Middle frontal gyrus (tissue), 1 donor: ENCODE measurements around the gene FOXF2.

Source experiments
- DNase-seq: peaks from one replicate; pipeline ENCODE4 v3.0.0-alpha.2; 2015; ENCODE audit warnings: low spot score; ENCODE audit errors: extremely low spot score

The FOXF2 gene

GRCh38 chr6:1407499-1407990 is 18.2 kb downstream of the FOXF2 start:
- DNase-seq: no peak

DNA sequence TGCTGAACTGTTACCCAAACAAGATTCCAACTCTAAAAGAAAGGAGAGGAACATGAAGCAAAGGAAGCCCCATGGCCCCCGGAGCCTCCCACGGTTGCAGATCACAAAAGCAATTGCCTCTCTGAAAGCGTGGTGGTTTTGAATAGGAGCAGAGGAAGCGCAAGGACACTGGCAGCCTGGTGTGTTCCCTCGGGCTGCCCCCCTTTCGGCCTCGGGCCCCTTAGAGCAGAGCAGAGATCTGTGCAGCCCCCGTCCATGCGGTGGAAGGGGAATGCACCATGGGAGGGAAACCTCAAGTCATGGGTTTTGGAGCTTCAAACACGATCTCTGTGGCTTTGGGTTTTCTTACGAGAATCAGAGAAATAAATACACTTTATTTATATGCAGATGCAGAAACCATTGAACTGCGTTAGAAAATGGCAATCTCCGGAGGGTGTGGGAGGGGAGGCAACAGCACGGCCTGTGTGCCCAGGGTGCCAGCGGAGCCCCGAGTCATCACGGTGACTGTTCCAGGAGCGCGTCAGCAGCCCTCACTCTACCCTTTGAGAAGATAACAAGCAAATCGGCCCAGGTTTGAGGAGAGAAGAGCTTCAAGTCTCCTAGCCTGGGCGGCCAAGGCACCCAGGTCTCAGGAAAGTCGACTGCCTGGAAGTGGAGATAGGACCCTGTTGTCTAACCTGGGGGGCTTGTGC is 20.5 kb downstream of the FOXF2 start:
- no peak for DNase-seq

DNA sequence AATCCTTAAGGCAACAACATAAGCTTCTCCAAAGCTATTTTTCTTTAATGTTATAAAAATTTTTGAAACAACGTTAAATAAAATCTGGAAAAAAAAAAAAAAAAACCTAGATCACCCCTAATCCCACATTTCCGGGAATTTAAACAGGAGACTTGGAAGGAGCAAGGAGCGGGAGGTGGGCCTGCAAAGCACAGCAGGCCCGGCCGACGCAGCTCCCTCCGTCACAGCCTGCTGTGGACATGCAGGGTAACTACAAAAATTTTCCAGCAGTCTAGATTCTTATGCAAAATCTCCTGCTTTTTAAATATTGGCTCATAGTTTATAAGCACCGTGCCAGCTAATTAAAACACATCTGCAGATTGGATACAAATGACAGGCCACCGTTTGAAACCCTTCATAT is 23.5 kb downstream of the FOXF2 start:
- DNase-seq: no peak

DNA sequence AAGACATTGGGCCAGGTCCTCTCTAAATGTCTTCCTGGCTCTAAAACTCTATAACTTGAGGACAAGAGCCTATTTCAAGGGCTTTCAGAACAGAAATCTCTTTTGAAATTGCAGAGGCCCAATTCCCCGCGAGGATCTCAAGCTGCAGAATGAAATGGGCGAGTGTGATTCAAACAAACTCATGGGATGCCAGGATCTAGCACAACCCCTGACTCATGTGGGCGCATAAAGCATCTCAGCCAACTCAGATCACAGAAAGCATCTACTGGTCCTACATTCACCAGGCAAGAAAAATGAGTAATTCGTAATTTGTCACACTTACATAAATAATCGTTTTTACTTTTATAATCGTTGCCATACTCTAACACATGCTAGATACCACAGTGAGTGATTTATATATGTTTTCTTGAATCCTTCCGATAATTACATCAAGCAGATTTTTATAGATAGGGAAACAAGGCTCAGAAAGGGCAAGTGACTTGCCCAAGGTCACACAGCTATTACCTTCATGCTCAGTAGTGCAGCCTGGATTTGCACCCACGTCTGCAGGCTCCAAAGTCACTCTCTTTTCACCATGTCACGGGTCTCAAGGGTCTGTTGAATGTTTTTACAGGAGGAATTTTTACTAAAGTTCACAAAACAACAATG is 26.2 kb downstream of the FOXF2 start:
- DNase-seq: no peak

DNA sequence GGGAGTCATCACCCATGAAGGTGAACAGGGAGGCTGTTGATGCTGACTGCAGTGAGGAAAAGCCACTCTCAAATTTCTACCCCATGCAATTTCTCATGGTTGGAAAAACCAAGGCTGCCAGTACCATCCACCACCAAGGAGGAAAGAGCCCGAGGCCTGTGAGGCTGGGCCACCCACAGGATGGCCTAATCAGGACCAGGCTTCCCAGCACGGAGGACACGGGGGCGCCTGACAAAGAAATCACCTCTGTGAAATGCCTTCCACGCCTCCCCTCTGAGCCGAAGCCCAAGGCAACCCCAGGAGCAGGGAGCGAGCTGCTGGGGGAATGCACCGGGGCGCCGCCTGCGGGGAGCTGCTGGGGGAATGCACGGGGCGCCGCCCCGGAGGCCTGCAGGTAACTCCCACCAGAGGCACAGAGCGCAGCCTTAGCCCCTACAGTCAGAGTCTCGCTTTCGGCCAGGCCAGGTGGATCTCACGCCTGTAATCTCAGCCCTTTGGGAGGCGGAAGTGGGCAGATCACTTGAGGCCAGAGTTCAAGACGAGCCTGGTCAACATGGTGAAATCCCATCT is 26.9 kb downstream of the FOXF2 start:
- DNase-seq: no peak

DNA sequence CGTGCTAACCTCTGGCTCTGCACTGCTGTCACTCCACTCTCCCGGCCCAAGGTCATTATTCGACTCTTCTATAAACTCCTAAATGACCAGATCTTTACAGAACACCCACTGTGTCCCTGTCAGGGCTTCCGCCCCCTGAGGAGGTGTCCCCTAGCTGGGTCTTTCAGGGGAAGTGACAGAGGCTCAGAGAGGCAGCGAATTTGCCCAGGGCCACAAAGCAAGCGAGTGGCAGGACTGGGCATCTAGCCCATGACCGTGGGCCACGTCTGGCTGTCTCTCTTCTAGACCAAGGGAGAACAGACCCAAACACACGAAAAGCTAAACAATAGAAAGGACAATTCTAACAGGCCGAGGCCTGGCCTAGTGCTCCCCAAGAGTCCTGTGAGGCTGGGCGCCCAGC is 27.4 kb downstream of the FOXF2 start:
- no peak for DNase-seq

DNA sequence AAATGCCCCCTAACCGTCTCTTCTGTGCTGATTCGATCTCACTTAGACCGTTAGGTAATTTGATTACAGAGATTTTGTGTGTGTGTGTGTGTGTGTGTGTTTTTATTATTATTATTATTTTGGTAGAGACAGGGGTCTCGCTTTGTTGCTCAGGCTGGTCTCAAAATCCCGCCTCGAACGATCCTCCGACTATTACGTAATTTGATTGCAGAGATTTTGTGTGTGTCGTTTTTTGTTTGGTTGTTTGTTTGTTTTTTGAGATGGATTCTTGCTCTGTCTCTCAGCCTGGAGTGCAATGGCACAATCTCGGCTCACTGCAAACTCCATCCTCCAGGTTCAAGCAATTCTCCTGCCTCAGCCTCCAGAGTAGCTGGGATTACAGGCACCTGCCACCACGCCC is 28.3 kb downstream of the FOXF2 start:
- no peak for DNase-seq

- DNase-seq: no peak
Measured at GRCh38 chr6:1418471-1419191, 29.3 kb downstream of the FOXF2 start.

DNA sequence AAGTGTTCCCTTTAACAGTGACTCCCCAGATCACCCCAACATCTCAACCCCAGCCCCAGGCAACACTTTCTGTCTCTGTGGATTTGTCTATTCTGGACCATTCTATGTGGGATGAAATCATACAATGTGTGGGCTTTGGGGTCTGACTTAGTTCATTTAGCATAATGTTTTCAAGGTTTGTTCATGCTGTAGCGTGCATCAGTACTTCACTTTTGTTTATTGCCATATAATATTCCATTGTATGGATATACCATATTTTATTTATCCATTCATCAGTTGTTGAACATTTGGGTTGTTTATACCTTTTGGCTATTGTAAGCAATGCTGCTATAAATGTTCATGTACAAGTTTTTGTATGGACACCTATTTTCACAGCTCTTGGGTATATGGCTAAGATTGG is 31.0 kb downstream of the FOXF2 start:
- DNase-seq: no peak

- DNase-seq: no peak
Measured at GRCh38 chr6:1422290-1422689, 32.9 kb downstream of the FOXF2 start.

DNA sequence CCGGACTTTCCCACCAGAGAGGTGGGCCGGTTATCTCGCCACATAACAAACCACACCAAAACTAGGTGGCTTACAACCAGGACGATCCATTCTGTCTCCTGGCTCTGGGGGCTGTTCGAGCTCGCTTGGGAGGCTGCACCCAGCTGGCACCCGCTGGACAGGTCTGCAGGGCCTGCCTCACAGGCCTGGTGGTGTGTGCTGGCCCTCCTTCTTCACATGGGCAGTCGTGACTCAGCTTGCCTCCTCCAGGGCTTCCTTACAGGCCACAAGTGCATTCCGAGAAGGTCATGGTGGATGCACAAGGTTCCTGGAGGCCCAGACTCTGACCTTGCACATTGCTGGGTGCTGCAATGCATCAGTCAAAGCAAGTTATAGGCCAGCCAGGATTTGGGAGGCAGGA is 34.2 kb downstream of the FOXF2 start:
- DNase-seq: no peak

GRCh38 chr6:1424306-1424927 is 35.0 kb downstream of the FOXF2 start:
- DNase-seq: peak; percentile 9

- DNase-seq: no peak
Measured at GRCh38 chr6:1426416-1426815, 37.0 kb downstream of the FOXF2 start.

- no peak for DNase-seq
Measured at GRCh38 chr6:1435806-1436205, 46.4 kb downstream of the FOXF2 start.

GRCh38 chr6:1436334-1437306 is 47.2 kb downstream of the FOXF2 start:
- peak; percentile 55 for DNase-seq

- no peak for DNase-seq
Measured at GRCh38 chr6:1437553-1438406, 48.4 kb downstream of the FOXF2 start.

GRCh38 chr6:1438471-1438881 is 49.1 kb downstream of the FOXF2 start:
- DNase-seq: no peak

- DNase-seq: no peak
Measured at GRCh38 chr6:1439349-1439748, 50.0 kb downstream of the FOXF2 start.

DNA sequence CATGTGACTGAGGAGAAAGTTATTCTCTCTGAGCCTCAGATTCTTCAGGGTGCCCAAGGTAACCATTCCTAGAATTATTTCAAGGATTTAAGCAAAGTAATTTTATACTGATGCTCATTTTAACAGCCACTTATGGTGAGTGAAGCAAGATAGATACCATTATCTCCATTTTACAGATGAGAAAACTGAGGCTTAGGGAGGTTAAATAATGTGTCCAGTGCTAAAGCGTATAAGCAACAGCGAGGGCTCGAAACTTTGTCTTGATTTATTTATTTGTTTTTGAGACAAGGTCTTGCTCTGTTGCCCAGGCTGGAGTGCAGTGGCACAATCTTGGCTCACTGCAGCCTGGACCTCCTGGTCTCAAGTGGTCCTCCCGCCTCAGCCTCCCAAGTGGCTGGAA is 53.6 kb downstream of the FOXF2 start:
- DNase-seq: no peak
